ENCODE results near the gene PTPRG. TPM values are rescaled to one million over a fixed set of nuclear protein-coding genes. Genes with fewer than 3 reads are reported as not detected.

Gene PTPRG
- total and polyA plus RNA-seq, 2 donors (not counting 1 experiment from before 2014, with no cell fraction given): 67.0 to 97.9 TPM

- Histone ChIP-seq H3K4me2 (ENCODE audit: extremely low read depth, insufficient read depth, low read length) (no peak overlapping the region), H3K79me2 (ENCODE audit: control insufficient read depth, insufficient read depth, low read length) (no peaks in the 10 kb centered on the region), H3K27ac (ENCODE audit: insufficient read depth, low read length) (no peak overlapping the region), H3K4me1 (ENCODE audit: control insufficient read depth, extremely low read depth, insufficient read depth, low read length) (peaks cover 2% of the 10 kb centered on the region), H2AFZ (ENCODE audit: low read length) (no peak overlapping the region), H3K27me3 (ENCODE audit: control insufficient read depth, insufficient read depth, low read length) (no peaks in the 10 kb centered on the region), H4K20me1 (ENCODE audit: control insufficient read depth, extremely low read depth, insufficient read depth, low read length) (no peaks in the 10 kb centered on the region), H3K4me3 (replicated peaks in 1 of 4; ENCODE audit: control extremely low read depth in 1 of 4, insufficient read depth in 1 of 4, low read depth in 3 of 4, low read length in 4 of 4) (no peak overlapping the region), H3K9ac (ENCODE audit: insufficient read depth, low read length) (no peak overlapping the region), H3K9me3 (ENCODE audit: control insufficient read depth, insufficient read depth, low read depth, low read length) (no peaks in the 10 kb centered on the region), H3K36me3 (ENCODE audit: control insufficient read depth, insufficient read depth, low read length) (no peaks in the 10 kb centered on the region)
- no peak for DNase-seq (ENCODE audit: low read depth in 2 of 2)
- no peak for TF ChIP-seq EZH2 (IDR thresholded peaks at IDR 0.05; ENCODE audit: low read length, missing control alignments)
- TF ChIP-seq CTCF (conservative IDR thresholded peaks at IDR 0.05 in 1 of 2, IDR thresholded peaks at IDR 0.05 in 1 of 2; ENCODE audit: low read depth in 1 of 2, low read length in 2 of 2): no peak
Measured at GRCh38 chr3:61919371-61919770, 358.0 kb downstream of the PTPRG start.

GRCh38 chr3:61922118-61922517, 360.7 kb downstream of the PTPRG start:
- no peaks in the 10 kb centered on the region for H3K79me2 ChIP-seq (ENCODE audit: control insufficient read depth, insufficient read depth, low read length)
- TF ChIP-seq EZH2 (IDR thresholded peaks at IDR 0.05; ENCODE audit: low read length, missing control alignments): no peak
- TF ChIP-seq CTCF (conservative IDR thresholded peaks at IDR 0.05 in 1 of 2, IDR thresholded peaks at IDR 0.05 in 1 of 2; ENCODE audit: low read depth in 1 of 2, low read length in 2 of 2): no peak
- H3K36me3 ChIP-seq (ENCODE audit: control insufficient read depth, insufficient read depth, low read length): no peaks in the 10 kb centered on the region
- no peak overlapping the region for H3K4me2 ChIP-seq (ENCODE audit: extremely low read depth, insufficient read depth, low read length)
- DNase-seq (ENCODE audit: low read depth in 2 of 2): peak in 1 of 2 donors; percentile 10
- no peaks in the 10 kb centered on the region for H4K20me1 ChIP-seq (ENCODE audit: control insufficient read depth, extremely low read depth, insufficient read depth, low read length)
- no peak overlapping the region for H3K27ac ChIP-seq (ENCODE audit: insufficient read depth, low read length)
- H3K4me3 ChIP-seq (replicated peaks in 1 of 4; ENCODE audit: control extremely low read depth in 1 of 4, insufficient read depth in 1 of 4, low read depth in 3 of 4, low read length in 4 of 4): no peak overlapping the region
- no peaks in the 10 kb centered on the region for H3K27me3 ChIP-seq (ENCODE audit: control insufficient read depth, insufficient read depth, low read length)
- H3K4me1 ChIP-seq (ENCODE audit: control insufficient read depth, extremely low read depth, insufficient read depth, low read length): peaks cover 2% of the 10 kb centered on the region
- no peak overlapping the region for H3K9ac ChIP-seq (ENCODE audit: insufficient read depth, low read length)
- H3K9me3 ChIP-seq (ENCODE audit: control insufficient read depth, insufficient read depth, low read depth, low read length): no peaks in the 10 kb centered on the region
- no peak overlapping the region for H2AFZ ChIP-seq (ENCODE audit: low read length)

- Histone ChIP-seq H3K79me2 (ENCODE audit: control insufficient read depth, insufficient read depth, low read length) (no peaks in the 10 kb centered on the region), H3K4me2 (ENCODE audit: extremely low read depth, insufficient read depth, low read length) (no peak overlapping the region), H4K20me1 (ENCODE audit: control insufficient read depth, extremely low read depth, insufficient read depth, low read length) (no peaks in the 10 kb centered on the region), H3K27me3 (ENCODE audit: control insufficient read depth, insufficient read depth, low read length) (no peaks in the 10 kb centered on the region), H3K4me3 (replicated peaks in 1 of 4; ENCODE audit: control extremely low read depth in 1 of 4, insufficient read depth in 1 of 4, low read depth in 3 of 4, low read length in 4 of 4) (no peak overlapping the region), H3K36me3 (ENCODE audit: control insufficient read depth, insufficient read depth, low read length) (no peaks in the 10 kb centered on the region), H3K9ac (ENCODE audit: insufficient read depth, low read length) (no peak overlapping the region), H3K4me1 (ENCODE audit: control insufficient read depth, extremely low read depth, insufficient read depth, low read length) (peaks cover 3% of the 10 kb centered on the region), H3K9me3 (ENCODE audit: control insufficient read depth, insufficient read depth, low read depth, low read length) (no peaks in the 10 kb centered on the region), H3K27ac (ENCODE audit: insufficient read depth, low read length) (no peak overlapping the region), H2AFZ (ENCODE audit: low read length) (no peak overlapping the region)
- DNase-seq (ENCODE audit: low read depth in 2 of 2): no peak
- TF ChIP-seq EZH2 (IDR thresholded peaks at IDR 0.05; ENCODE audit: low read length, missing control alignments) (no peak), CTCF (conservative IDR thresholded peaks at IDR 0.05 in 1 of 2, IDR thresholded peaks at IDR 0.05 in 1 of 2; ENCODE audit: low read depth in 1 of 2, low read length in 2 of 2) (no peak)
Measured at GRCh38 chr3:61924090-61924735, 362.8 kb downstream of the PTPRG start.
